IMR-90 (cell line): Measurements from ENCODE around the gene ENPP6. TPM values are rescaled to one million over a fixed set of nuclear protein-coding genes. Genes with fewer than 3 reads are reported as not detected.

Source experiments
- ATAC-seq: fragments of 200-7000 bp; cut with Tn5 transposase; 2 replicates; pipeline ENCODE4 v1.9.1; 2020; ENCODE audit warnings: low read depth, mild to moderate bottlenecking, moderate library complexity
- BruUV-seq: library from RNA; stranded (reverse); fragments of 400-500 nt; replicated peaks from 2 replicates; lab custom pipeline; 2021; lab: Mats Ljungman, UMichigan
- CTCF ChIA-PET: fragments of 300-600 bp; formaldehyde crosslinking; extraction: SDS; loops from one replicate; lab custom pipeline; 2021; ENCODE audit warnings: antibody characterized with exemption; lab: Yijun Ruan, JAX
- POLR2A ChIA-PET: fragments of 300-600 bp; sonication (Branson Sonifier 250); formaldehyde crosslinking; loops from one replicate; lab custom pipeline; 2022; ENCODE audit warnings: antibody characterized with exemption; ENCODE audit not compliant: unreplicated experiment; lab: Charles Lee
- DNase-seq: peaks from one replicate; pipeline ENCODE4 v3.0.0; 2013
- H2AFZ ChIP-seq: replicated peaks from 2 replicates; pipeline ENCODE3; 2013; ENCODE audit warnings: low read length, mild to moderate bottlenecking; ENCODE audit not compliant: poor library complexity
- H2AK5ac ChIP-seq: 2 replicates; pipeline ENCODE4 v1.6.1; 2013; ENCODE audit warnings: low read depth, low read length, inconsistent platforms
- H2AK9ac ChIP-seq: replicated peaks from 2 replicates; pipeline ENCODE3; 2013; ENCODE audit warnings: mild to moderate bottlenecking, low read depth, low read length, moderate library complexity; ENCODE audit not compliant: poor library complexity
- H2BK120ac ChIP-seq: 2 replicates; pipeline ENCODE4 v1.6.1; 2013; ENCODE audit warnings: low read depth, low read length, inconsistent platforms
- H2BK15ac ChIP-seq: 3 replicates; pipeline ENCODE4 v1.6.1; 2013; ENCODE audit warnings: low read depth, low read length, inconsistent platforms
- H2BK20ac ChIP-seq: 2 replicates; pipeline ENCODE4 v1.6.1; 2013; ENCODE audit warnings: low read depth, mild to moderate bottlenecking, inconsistent platforms, low read length, moderate library complexity
- H2BK5ac ChIP-seq: 2 replicates; pipeline ENCODE4 v1.6.1; 2013; ENCODE audit warnings: mild to moderate bottlenecking, low read depth, low read length, inconsistent platforms; ENCODE audit not compliant: poor library complexity, severe bottlenecking
- H3K14ac ChIP-seq: replicated peaks from 2 replicates; pipeline ENCODE4 v1.6.1; 2013; ENCODE audit warnings: low read depth, low read length, inconsistent platforms
- H3K18ac ChIP-seq: 2 replicates; pipeline ENCODE4 v1.6.1; 2013; ENCODE audit warnings: low read depth, low read length, control low read depth
- H3K23ac ChIP-seq: 2 replicates; pipeline ENCODE4 v1.6.1; 2013; ENCODE audit warnings: low read depth, low read length, inconsistent platforms
- H3K27ac ChIP-seq: 2 replicates; pipeline ENCODE4 v1.5.1; 2013; ENCODE audit warnings: mild to moderate bottlenecking, control low read depth, low read length; ENCODE audit not compliant: insufficient read depth
- H3K27me3 ChIP-seq: 2 replicates; pipeline ENCODE4 v1.6.1; 2013; ENCODE audit warnings: low read length; ENCODE audit not compliant: control insufficient read depth, insufficient read depth
- H3K36me3 ChIP-seq: 2 replicates; pipeline ENCODE4 v1.6.1; 2013; ENCODE audit warnings: low read length, mixed read lengths; ENCODE audit not compliant: control insufficient read depth, insufficient read depth
- H3K4ac ChIP-seq: 2 replicates; pipeline ENCODE4 v1.6.1; 2013; ENCODE audit warnings: low read depth, low read length, inconsistent platforms
- H3K4me1 ChIP-seq: 2 replicates; pipeline ENCODE4 v1.6.1; 2013; ENCODE audit warnings: low read length, mixed read lengths; ENCODE audit not compliant: control insufficient read depth, insufficient read depth
- H3K4me2 ChIP-seq: 2 replicates; pipeline ENCODE4 v1.6.1; 2013; ENCODE audit warnings: low read depth, mild to moderate bottlenecking, control low read depth, low read length, moderate library complexity
- H3K4me3 ChIP-seq: 2 replicates; pipeline ENCODE4 v1.5.1; 2013; ENCODE audit warnings: low read depth, mild to moderate bottlenecking, control low read depth, low read length, moderate library complexity; ENCODE audit not compliant: insufficient read depth
- H3K56ac ChIP-seq: 2 replicates; pipeline ENCODE4 v1.6.1; 2013; ENCODE audit warnings: low read length, inconsistent platforms; ENCODE audit not compliant: insufficient read depth; ENCODE audit errors: extremely low read depth
- H3K79me1 ChIP-seq, 2 experiments: 2 replicates each; pipeline ENCODE4 v1.6.1; 2013; ENCODE audit warnings: low read length in 2 of 2, inconsistent platforms in 1 of 2, low read depth in 1 of 2
- H3K9ac ChIP-seq: 2 replicates; pipeline ENCODE4 v1.6.1; 2013; ENCODE audit warnings: low read depth, low read length, control low read depth
- H3K9me1 ChIP-seq: 2 replicates; pipeline ENCODE4 v1.6.1; 2013; ENCODE audit warnings: low read length, inconsistent platforms; ENCODE audit not compliant: insufficient read depth
- H3K9me3 ChIP-seq: 2 replicates; pipeline ENCODE4 v1.6.1; 2013; ENCODE audit warnings: low read length; ENCODE audit not compliant: control insufficient read depth, insufficient read depth
- H4K20me1 ChIP-seq: 2 replicates; pipeline ENCODE4 v1.6.1; 2013; ENCODE audit warnings: low read length, inconsistent platforms; ENCODE audit not compliant: insufficient read depth
- H4K5ac ChIP-seq: 2 replicates; pipeline ENCODE4 v1.6.1; 2013; ENCODE audit warnings: mild to moderate bottlenecking, low read depth, low read length, control low read depth
- H4K8ac ChIP-seq, 2 experiments: 2 replicates each; pipeline ENCODE4 v1.6.1; 2013; ENCODE audit warnings: low read depth in 2 of 2, low read length in 2 of 2, control low read depth in 1 of 2, inconsistent platforms in 1 of 2
- H4K91ac ChIP-seq: 2 replicates; pipeline ENCODE4 v1.6.1; 2013; ENCODE audit warnings: low read depth, low read length, inconsistent platforms; ENCODE audit not compliant: insufficient read depth
- BHLHE40 ChIP-seq: fragments of 150-350 bp; IDR thresholded peaks from 2 replicates; pipeline ENCODE4 v1.6.1; 2016; ENCODE audit warnings: mild to moderate bottlenecking, low read depth, low read length
- CEBPB ChIP-seq: IDR thresholded peaks from 2 replicates; pipeline ENCODE4 v1.6.1; 2012; ENCODE audit warnings: low read depth, low read length, improper control_type of control experiment
- CHD1 ChIP-seq: IDR thresholded peaks from 2 replicates; pipeline ENCODE4 v1.6.1; 2012; ENCODE audit warnings: low read depth, low read length, improper control_type of control experiment
- FOS ChIP-seq: fragments of 150-350 bp; IDR thresholded peaks from 2 replicates; pipeline ENCODE4 v1.6.1; 2016; ENCODE audit warnings: low read depth, low read length
- MAFK ChIP-seq: IDR thresholded peaks from 2 replicates; pipeline ENCODE4 v1.6.1; 2012; ENCODE audit warnings: low read depth, low read length, improper control_type of control experiment
- MAZ ChIP-seq: IDR thresholded peaks from 2 replicates; pipeline ENCODE4 v1.6.1; 2012; ENCODE audit warnings: low read depth, mild to moderate bottlenecking, low read length, improper control_type of control experiment, moderate library complexity, borderline replicate concordance
- NFE2L2 ChIP-seq: fragments of 150-350 bp; IDR thresholded peaks from 2 replicates; pipeline ENCODE4 v1.6.1; 2016; ENCODE audit warnings: low read depth, mild to moderate bottlenecking, low read length
- POLR2A ChIP-seq: IDR thresholded peaks from 2 replicates; pipeline ENCODE4 v1.6.1; 2012; ENCODE audit warnings: mild to moderate bottlenecking, low read depth, low read length
- RAD21 ChIP-seq: IDR thresholded peaks from 2 replicates; pipeline ENCODE4 v1.6.1; 2012; ENCODE audit warnings: low read length, improper control_type of control experiment
- RCOR1 ChIP-seq: IDR thresholded peaks from 2 replicates; pipeline ENCODE4 v1.6.1; 2012; ENCODE audit warnings: mild to moderate bottlenecking, low read length, improper control_type of control experiment; ENCODE audit not compliant: insufficient replicate concordance
- RFX5 ChIP-seq: IDR thresholded peaks from 2 replicates; pipeline ENCODE4 v1.8.0; 2012; ENCODE audit warnings: low read depth, mild to moderate bottlenecking, low read length, moderate library complexity
- SMC3 ChIP-seq: fragments of 150-350 bp; IDR thresholded peaks from 2 replicates; pipeline ENCODE4 v1.6.1; 2016; ENCODE audit warnings: low read depth, mild to moderate bottlenecking, antibody characterized with exemption, low read length, moderate library complexity
- WGBS, 2 experiments: methylation state at CpG; one replicate each; pipeline versions ENCODE4 v1.1.5 to v1.1.7; 2013; ENCODE audit warnings: missing lambda C conversion rate in 2 of 2; ENCODE audit not compliant: insufficient read length in 1 of 2; ENCODE audit errors: extremely low coverage in 2 of 2; 5-methylcytosine and 5-hydroxymethylcytosine counted together
- dilution Hi-C: fragments of 300-500 bp; cut with HindIII; formaldehyde crosslinking; loops from one replicate; pipeline ENCODE4 v1.14.3; 2018; ENCODE audit warnings: low sequenced_read_pairs; ENCODE audit not compliant: unreplicated experiment
- in situ Hi-C: fragments of 300-500 bp; cut with MboI; formaldehyde crosslinking; loops from 3 replicates; pipeline ENCODE4 v1.14.3; 2019; ENCODE audit warnings: low sequenced_read_pairs, inconsistent platforms, mixed read lengths
- intact Hi-C: fragments of 100-400 bp; cut with micrococcal nuclease; formaldehyde crosslinking; loops from 2 replicates; pipeline ENCODE4 v1.10.0; 2022
- polyA plus RNA-seq, 3 experiments: library from polyadenylated mRNA; depleted of rRNA; stranded (reverse); fragments of >200 nt; gene quantifications; 2 replicates each; pipeline ENCODE4 v1.2.3, GENCODE V29; 2012; ENCODE audit warnings: low replicate concordance in 1 of 3
- total RNA-seq: library from RNA; depleted of rRNA; stranded (reverse); fragments of >200 nt; gene quantifications from 2 replicates; pipeline ENCODE4 v1.2.3, GENCODE V29; 2012
- TF ChIP-seq, protein P1 (sequence below): fragments of 150-350 bp; IDR thresholded peaks from 2 replicates; pipeline ENCODE4 v1.6.1; 2017; ENCODE audit warnings: mild to moderate bottlenecking, antibody characterized with exemption, low read length, low read depth
- TF ChIP-seq, protein P2 (sequence below): conservative IDR thresholded peaks from 2 replicates; pipeline ENCODE4 v1.5.1; 2012; ENCODE audit warnings: mild to moderate bottlenecking, low read depth, low read length, improper control_type of control experiment
- TF ChIP-seq, protein P3 (sequence below): fragments of 150-350 bp; IDR thresholded peaks from 2 replicates; pipeline ENCODE4 v1.6.1; 2016; ENCODE audit warnings: low read depth, mild to moderate bottlenecking, low read length, moderate library complexity, borderline replicate concordance

The ENPP6 gene
- total and polyA plus RNA-seq, 2 of the 4 experiments (the other 2 are of a cell fraction), result not detected

DNA sequence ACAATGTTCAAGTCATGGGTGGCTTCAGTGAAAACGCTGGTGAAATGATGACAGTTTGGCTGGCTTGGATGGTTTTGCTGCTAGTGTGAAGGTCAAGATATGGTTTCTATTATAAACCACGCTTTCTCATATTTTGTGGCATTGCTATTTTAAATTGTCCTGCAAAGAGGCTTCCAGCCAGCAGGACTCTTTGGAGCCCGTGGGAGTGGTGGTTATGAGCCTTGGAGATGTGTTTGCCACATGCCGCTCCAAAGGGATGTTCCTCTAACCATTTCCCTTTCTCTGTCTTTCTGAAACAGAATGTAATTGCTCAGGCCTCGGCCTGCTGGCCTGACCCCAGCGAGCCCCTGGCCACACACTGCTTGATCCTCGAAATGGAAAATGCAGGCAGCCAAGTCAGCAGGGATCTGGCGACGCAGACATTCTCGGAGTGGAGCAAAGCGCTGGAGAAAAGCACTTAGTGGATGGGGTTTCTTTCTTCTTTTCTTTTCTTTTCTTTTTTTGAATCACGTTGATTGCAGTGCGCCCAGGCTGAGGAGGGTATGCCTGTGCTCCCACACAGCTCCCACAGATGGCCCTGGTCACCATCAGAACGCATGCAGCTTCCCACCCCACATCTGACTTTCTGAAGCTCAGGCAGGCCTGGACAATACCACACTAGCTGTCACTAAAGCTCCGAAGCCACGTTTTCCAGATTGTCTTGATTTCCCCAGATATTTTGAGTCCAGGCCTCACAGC, 114.0 kb downstream of the ENPP6 start:
- Histone ChIP-seq H2BK20ac (no peak overlapping the region), H2AK9ac (no peak overlapping the region), H3K4me3 (no peak overlapping the region), H4K8ac (no peak overlapping the region), H3K27me3 (peaks cover 2% of the 10 kb centered on the region; the same call in 1 of the 2 replicates), H4K20me1 (no peaks in the 10 kb centered on the region), H4K5ac (no peak overlapping the region), H3K79me1 (no peaks in the 10 kb centered on the region), H4K91ac (no peak overlapping the region), H2AFZ (no peak overlapping the region), H3K9ac (no peak overlapping the region), H3K18ac (no peak overlapping the region), H2BK120ac (no peak overlapping the region), H2BK5ac (no peak overlapping the region), H3K4me1 (peaks cover 7% of the 10 kb centered on the region; the same call in 1 of the 2 replicates), H3K27ac (no peak overlapping the region), H3K23ac (no peak overlapping the region), H3K4me2 (no peak overlapping the region), H2BK15ac (no peak overlapping the region), H3K14ac (no peak overlapping the region), H3K36me3 (no peaks in the 10 kb centered on the region), H3K4ac (no peak overlapping the region), H3K9me3 (no peaks in the 10 kb centered on the region; the same call in 1 of the 2 replicates), H3K56ac (no peak overlapping the region), H2AK5ac (no peak overlapping the region), H3K9me1 (0 out of 2 replicates have a peak, but pooled peaks cover under 1% of the 10 kb centered on the region)
- no peak for TF ChIP-seq NFE2L2
- TF ChIP-seq CEBPB, result no peak
- no peak for TF ChIP-seq RAD21
- TF ChIP-seq RCOR1, result no peak
- TF ChIP-seq, protein P1, sequence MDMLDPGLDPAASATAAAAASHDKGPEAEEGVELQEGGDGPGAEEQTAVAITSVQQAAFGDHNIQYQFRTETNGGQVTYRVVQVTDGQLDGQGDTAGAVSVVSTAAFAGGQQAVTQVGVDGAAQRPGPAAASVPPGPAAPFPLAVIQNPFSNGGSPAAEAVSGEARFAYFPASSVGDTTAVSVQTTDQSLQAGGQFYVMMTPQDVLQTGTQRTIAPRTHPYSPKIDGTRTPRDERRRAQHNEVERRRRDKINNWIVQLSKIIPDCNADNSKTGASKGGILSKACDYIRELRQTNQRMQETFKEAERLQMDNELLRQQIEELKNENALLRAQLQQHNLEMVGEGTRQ, result no peak
- no peak for TF ChIP-seq MAZ
- TF ChIP-seq FOS, result no peak
- no peak for TF ChIP-seq BHLHE40
- no peak for TF ChIP-seq POLR2A
- TF ChIP-seq, protein P2, sequence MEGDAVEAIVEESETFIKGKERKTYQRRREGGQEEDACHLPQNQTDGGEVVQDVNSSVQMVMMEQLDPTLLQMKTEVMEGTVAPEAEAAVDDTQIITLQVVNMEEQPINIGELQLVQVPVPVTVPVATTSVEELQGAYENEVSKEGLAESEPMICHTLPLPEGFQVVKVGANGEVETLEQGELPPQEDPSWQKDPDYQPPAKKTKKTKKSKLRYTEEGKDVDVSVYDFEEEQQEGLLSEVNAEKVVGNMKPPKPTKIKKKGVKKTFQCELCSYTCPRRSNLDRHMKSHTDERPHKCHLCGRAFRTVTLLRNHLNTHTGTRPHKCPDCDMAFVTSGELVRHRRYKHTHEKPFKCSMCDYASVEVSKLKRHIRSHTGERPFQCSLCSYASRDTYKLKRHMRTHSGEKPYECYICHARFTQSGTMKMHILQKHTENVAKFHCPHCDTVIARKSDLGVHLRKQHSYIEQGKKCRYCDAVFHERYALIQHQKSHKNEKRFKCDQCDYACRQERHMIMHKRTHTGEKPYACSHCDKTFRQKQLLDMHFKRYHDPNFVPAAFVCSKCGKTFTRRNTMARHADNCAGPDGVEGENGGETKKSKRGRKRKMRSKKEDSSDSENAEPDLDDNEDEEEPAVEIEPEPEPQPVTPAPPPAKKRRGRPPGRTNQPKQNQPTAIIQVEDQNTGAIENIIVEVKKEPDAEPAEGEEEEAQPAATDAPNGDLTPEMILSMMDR, result no peak
- TF ChIP-seq CHD1, result no peak
- TF ChIP-seq RFX5, result no peak
- TF ChIP-seq, protein P3, sequence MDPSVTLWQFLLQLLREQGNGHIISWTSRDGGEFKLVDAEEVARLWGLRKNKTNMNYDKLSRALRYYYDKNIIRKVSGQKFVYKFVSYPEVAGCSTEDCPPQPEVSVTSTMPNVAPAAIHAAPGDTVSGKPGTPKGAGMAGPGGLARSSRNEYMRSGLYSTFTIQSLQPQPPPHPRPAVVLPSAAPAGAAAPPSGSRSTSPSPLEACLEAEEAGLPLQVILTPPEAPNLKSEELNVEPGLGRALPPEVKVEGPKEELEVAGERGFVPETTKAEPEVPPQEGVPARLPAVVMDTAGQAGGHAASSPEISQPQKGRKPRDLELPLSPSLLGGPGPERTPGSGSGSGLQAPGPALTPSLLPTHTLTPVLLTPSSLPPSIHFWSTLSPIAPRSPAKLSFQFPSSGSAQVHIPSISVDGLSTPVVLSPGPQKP, result no peak
- TF ChIP-seq MAFK, result no peak
- no peak for TF ChIP-seq SMC3
- dilution Hi-C loops (no loop called here), intact Hi-C loops (no loop called here), in situ Hi-C loops (no loop called here)
- 61% methylated on average over 5 of the region's 16 CpGs; no CpG with 5 or more reads in 1 of the 2 experiments for WGBS, 2 experiments
- ATAC-seq (no peak), DNase-seq (no peak)
- no TSS peak for BruUV-seq
- CTCF ChIA-PET, result interaction anchor here (1.1 to 1.6 kb wide), 2 partner anchors 60 to 263 kb away, joined by 3 read pairs; no protein-coding TSS in a partner anchor
- POLR2A ChIA-PET, result no interaction called here
